HG03432 (cell line): ENCODE measurements around the gene MYO7A.

Experiments used
- ATAC-seq: cut with Tn5 transposase; IDR thresholded peaks from one replicate; pipeline ENCODE4 v1.9.1; 2021; ENCODE audit warnings: mild to moderate bottlenecking, moderate library complexity; ENCODE audit not compliant: unreplicated experiment

Gene MYO7A

GRCh38 chr11:77259641-77260040, 131.6 kb downstream of the MYO7A start:
- ATAC-seq: no peak

DNA sequence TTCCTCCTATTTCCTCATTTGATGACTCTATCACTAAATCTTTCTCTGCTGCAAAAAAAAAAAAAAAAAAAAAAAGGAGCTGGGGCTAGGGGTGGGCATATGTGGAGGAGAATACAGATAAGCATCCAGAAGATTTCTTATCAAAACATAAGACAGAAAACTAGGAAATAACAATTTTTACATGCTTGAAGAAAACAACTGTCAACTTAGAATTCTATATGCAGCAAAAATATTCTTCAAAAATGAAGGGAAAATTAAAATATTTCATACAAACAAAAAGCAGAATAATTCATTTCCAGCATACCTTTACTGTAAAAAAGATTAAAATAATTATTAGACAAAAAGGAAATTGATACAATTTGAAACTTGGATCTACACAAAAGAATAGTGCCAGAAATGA, 134.8 kb downstream of the MYO7A start:
- ATAC-seq: no peak
